Keratinocyte (primary cell): ENCODE measurements around the gene CASZ1.

Experiments
- CTCF ChIP-seq, 3 experiments: IDR thresholded peaks in 1 of 3; conservative IDR thresholded peaks in 1 of 3; optimal IDR thresholded peaks in 1 of 3; 2 replicates in 2 of 3; 3 replicates in 1 of 3; pipeline versions ENCODE3 to v1.5.1; 2011; ENCODE audit warnings: low read length in 3 of 3, mild to moderate bottlenecking in 3 of 3, moderate library complexity in 2 of 3, control low read depth in 1 of 3, inconsistent platforms in 1 of 3; ENCODE audit not compliant: insufficient read depth in 2 of 3; ENCODE audit errors: extremely low read depth in 1 of 3
- EZH2 ChIP-seq: IDR thresholded peaks from one replicate; pipeline ENCODE4 v1.6.1; 2012; ENCODE audit warnings: inconsistent platforms, mild to moderate bottlenecking, low read length, moderate library complexity

- TF ChIP-seq CTCF (optimal IDR thresholded peaks at IDR 0.05 in 1 of 3, IDR thresholded peaks at IDR 0.05 in 1 of 3, conservative IDR thresholded peaks at IDR 0.05 in 1 of 3; ENCODE audit: extremely low read depth in 1 of 3, insufficient read depth in 2 of 3, low read length in 3 of 3) (no peak), EZH2 (no peak)
Measured at GRCh38 chr1:10721381-10722321, 74.8 kb downstream of the CASZ1 start.
